NCI-H510A (cell line): ENCODE results near the gene RBPJ.
"Not testable (repeated sequence)": the region's sequence is repeated elsewhere in the genome, so short reads cannot be mapped to it uniquely, and the experiment has no call there.

Experiments
- DNase-seq: peaks from one replicate; lab custom pipeline; 2025; lab: John Stamatoyannopoulos, UW

RBPJ gene

GRCh38 chr4:26342328-26343037, 21.7 kb downstream of the RBPJ start:
- DNase-seq = no peak

DNA sequence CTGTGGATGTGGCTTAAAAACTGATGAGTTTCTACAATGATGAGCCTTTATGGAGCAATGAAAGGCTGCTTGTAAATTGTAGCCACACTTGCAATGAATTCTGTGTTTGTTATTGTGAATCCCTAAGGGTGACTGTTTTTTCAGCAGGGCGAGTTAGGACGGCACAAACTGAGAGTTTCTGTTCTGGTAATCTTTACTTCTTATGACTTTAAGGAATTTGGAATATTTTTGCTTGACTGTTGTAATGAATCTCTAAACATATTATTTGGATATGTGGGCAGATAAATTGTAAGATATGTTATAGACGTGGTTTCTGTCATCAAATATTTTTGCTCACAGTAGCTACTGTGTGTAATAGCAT, 22.2 kb downstream of the RBPJ start:
- no peak for DNase-seq

DNA sequence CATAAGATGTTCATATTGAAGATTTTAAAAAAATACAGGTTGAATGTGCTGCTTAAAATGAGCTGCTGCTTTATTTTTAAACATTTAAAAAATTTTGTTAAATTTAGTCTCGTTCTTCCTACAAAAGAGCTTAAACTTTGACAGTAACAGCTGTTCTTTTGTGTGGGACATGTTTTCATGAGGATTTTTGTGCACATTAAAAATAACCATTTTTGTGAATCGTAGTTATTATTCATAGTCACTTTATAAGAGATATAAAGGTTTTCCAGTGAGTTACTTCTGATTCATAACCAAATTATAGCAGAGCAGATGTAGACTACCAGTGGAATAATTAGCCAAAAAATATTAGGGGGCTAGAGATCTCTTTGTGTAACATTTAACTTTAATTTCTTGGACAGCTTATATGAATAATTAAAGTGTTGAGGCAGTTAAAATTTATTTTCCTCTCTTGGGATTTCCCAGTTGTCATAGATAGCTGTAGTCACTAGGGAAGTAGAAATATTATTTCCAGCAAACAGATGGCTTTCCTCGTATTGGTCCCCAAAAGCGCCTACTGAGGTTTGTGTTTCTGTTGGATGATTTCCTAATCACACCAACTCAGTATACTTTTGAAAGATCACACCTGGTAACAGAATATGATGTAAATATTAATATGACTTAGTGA, 24.2 kb downstream of the RBPJ start:
- DNase-seq = no peak

- no peak for DNase-seq
These were observed 24.7 kb downstream of the RBPJ start for GRCh38 chr4:26345565-26345938.

DNA sequence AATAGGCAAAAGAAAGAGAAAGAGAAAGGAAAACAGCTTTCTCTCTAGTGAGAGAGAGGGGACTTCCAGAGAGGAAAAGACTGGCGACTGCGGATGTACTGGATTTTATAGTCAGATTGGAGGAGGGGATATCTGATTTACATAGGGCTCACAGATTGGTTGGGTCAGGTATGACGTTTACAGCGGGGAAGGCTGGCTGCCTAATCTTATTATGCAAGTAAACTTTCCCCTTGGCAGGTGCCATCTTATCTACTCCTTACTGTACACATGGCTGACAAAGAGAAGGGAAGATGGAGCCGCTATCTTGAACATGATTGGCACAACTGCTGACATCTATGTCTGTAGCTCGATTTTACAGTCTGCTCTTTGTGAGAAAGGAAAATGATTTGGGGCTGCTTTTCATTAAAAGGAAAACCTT, 25.4 kb downstream of the RBPJ start:
- DNase-seq = no peak

GRCh38 chr4:26349496-26349895, 28.7 kb downstream of the RBPJ start:
- no peak for DNase-seq

- DNase-seq = no peak
These were observed 30.9 kb downstream of the RBPJ start for GRCh38 chr4:26351685-26352084.

GRCh38 chr4:26354491-26354890, 33.7 kb downstream of the RBPJ start:
- DNase-seq = no peak

GRCh38 chr4:26355392-26356052, 34.7 kb downstream of the RBPJ start:
- no peak for DNase-seq

DNA sequence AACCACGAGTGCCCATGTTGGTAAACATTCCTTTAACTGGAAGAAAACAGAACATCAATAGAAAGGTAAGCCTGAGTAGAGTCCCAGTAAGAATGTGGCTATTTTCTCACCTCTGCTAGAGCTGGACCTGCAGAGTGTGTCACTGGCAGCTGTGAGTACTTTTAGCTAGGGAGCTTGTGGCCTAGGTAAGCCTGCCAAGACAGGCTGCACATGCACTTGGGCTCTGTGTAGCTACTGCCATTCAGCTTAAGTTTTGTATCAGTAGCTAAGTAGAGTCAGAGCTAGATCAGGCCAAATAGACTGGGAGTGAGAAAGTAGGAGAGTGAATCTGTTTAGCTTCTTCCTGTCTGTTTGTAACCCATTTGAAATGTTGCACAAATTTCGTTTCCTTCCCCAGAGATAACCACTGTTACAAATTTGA, 35.3 kb downstream of the RBPJ start:
- no peak for DNase-seq

DNA sequence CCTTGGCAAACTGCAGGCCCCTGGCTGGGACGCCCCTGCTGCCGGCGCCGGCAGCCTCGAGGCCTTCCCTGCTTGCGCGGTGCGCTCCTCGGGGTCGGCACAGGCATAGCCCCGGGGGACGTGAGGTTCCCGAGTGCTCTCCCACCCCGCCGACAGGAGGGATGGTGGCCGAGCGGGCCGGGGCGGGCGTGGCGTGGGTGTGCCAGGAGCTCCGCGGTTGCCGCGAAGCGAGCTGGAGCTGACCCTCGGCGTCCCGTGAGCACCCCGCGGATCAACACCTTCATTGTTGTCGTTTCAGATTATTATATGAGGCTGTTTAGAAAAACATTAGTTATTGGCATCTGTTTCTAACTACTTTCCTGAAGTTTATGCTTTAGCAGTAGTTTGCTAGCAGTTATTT, 38.7 kb downstream of the RBPJ start:
- not testable (repeated sequence) for DNase-seq

DNA sequence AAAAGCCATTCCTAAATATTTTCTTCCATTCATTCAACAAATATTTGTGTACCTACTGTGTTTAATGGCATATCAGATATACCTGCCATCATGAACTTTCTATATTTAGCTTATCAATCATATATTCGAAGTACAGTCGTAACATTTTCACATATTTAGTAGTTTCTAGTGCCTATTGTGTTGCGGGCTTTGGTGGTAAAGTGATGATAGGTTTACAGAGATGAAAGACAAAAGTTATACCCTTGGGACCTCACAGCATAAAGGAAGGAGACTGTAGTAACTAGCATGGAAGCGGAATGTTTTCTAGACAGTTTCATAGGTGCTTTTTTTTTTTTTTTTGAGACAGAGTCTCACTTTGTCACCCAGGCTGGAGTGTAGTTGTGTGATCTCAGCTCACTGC, 39.5 kb downstream of the RBPJ start:
- no peak for DNase-seq

GRCh38 chr4:26360864-26361263, 40.0 kb downstream of the RBPJ start:
- DNase-seq = no peak

DNA sequence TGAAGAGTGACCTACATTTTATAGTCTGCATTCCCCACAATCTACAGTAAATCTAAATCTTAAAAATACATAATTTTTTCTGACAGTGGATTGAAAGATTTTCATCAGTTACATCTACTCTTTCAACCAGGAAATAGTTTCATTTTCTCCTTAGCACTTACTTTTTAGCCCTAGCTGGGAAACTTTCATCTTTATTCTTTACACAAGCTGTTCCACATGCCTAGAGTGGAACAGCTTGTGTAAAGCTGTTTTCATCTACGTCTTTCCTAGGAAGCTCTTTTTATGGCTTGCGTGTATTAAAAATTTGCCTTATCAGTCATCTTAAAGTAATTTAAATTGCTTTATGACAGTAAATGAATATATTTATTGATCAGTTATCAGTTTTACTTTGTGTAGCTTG, 40.5 kb downstream of the RBPJ start:
- DNase-seq = no peak

DNA sequence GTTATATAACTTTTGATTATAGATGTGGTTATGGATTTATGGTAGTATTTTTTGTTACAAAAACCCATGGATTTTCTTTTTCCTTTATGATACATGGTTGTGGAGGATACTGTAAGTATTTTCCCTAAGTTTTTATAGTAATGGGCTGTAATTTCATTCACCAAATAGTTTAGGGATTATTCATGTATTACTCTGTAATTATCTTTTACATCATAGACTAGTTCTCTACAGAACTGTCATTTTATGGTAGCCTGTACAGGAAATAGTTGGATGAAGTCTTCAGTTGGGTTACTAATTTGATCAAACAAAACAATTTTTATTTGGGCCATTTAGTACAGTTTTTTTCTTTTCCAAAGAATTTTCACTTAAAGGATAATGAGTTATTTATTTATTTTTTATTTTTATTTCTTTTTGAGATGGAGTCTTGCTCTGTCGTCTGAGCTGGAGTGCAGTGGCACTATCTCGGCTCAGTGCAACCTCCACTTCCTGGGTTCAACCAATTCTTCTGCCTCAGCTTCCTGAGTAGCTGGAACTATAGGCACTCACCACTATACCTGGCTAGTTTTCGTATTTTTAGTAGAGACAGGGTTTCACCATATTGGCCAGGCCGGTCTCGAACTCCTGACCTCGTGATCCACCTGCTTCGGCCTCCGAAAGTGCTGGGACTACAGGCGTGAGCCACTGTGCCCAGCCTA, 42.1 kb downstream of the RBPJ start:
- no peak for DNase-seq

DNA sequence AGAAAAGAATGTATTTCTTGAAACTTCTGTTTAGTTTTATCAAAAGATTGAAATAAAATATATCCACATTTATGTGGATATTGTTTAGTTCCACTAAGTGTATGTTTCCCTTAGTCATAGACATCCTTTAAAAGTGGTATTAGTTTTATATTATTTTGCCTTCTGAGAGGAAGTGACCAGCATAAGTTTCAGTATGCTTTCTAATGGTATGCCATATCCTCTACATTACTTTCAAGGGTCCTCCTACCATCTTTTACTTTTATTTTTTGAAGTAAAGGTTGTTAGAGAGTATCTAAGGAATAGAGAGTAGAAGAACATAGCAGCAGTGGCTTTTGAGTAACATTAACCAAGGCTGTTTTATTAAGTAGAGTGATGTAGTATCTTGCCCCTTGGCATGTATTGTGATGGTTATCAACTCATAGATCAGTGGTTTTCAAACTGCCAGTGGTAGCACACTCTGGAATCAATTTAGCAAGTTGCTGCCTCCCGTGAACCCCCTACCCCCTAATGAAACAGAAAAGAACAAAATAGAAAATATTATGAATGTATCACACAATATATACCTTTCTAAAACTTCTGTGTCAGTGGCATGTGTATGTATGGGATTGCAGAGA, 44.8 kb downstream of the RBPJ start:
- no peak for DNase-seq

- no peak for DNase-seq
These were observed 47.0 kb downstream of the RBPJ start for GRCh38 chr4:26367811-26368210.

DNA sequence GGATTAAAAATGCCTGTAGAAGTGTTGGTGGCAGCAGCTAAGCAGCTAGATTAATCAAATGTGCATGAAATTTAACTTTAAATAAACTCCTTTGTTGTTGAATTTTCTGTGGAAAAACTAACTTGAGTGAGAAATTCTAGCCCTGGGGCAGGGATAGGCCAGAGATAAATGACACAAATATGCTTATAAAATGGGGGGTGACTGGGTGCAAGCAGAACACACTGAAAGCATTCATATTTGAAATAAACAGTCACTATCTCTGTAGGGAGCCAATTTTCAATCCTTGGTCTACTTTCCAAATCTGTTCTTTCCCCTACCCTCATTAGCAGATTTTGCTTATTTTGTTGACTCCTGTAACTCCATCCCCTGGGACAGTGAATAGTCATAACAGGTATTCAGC, 47.9 kb downstream of the RBPJ start:
- no peak for DNase-seq

GRCh38 chr4:26369132-26369531, 48.3 kb downstream of the RBPJ start:
- no peak for DNase-seq

DNA sequence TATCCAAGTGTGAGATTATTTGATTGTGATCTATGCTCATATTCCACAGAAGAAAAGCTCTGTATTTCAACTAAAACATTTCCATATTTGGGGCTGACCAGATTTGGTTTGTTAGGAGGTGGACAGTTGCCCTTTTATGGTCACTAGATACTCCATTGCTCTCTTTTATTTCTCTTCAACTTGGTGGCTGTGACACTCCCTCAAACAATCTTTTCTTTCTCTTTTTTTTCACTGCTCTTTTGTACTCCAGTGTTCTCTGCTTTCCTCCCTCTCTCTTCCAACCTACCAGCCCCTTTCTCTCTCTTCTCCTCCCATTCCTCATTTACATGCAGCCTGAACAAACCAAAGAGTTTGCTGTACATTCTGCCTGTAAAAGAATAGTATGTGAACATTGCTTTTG, 48.8 kb downstream of the RBPJ start:
- no peak for DNase-seq

DNA sequence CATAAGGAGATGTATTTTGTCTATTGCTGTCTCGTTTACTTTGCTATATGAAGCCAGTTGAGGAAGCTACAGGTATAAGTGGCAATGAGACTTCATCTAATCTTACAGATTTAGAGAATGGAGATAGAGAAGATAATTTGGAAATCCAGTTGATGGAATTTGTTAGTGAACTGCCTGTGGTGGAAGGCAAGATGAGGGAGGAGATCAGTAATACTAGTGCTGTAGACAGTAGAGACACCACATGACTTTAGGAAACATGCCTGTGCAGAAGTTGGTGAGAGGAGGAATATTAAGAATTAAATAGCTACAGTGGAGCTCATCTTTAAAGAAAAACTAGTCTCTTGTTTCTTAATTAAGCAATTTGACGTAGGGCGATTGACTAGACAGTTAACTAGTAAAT, 51.3 kb downstream of the RBPJ start:
- DNase-seq = no peak

DNA sequence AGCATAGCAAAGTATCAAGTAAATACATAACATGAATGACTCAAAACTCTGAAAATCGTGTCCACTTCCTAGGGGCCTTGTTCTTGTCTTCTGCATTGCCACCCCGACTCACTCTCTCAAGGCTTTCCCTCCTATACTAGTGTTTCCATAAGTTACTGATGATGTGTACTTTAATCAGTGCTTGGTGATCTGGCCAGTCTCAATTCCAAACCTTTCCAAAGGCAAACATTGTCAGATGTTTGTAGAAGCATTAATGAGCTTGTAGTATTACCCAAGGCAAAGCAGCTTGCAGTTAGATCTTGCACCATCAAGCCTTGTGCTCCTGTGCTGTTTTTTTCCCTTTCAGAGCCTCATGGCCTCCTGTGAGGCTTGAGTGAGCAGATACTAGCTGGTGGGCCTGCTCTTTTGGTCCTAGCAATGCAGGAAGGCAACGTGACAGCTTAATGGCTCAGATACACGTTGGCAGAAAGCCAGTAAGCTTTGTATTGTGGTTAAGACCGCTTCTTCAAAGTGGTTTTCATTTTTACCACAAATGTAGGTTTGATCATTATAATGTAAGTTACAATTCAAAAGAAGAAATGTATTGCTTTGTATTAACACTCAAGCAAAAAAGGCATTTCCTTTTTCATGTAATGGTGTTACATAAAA, 51.8 kb downstream of the RBPJ start:
- peak; percentile 58 for DNase-seq
